Gastroesophageal sphincter (tissue), 4 donors: ENCODE measurements around the gene TMEM123. TPM values are rescaled to one million over a fixed set of nuclear protein-coding genes. Genes with fewer than 3 reads are reported as not detected.

Source experiments
- ATAC-seq: fragments of 150-250 bp; one replicate; pipeline ENCODE4 v1.9.1; 2016; ENCODE audit warnings: mild to moderate bottlenecking, moderate library complexity
- H3K27ac ChIP-seq, 4 donors: fragments of 200-600 bp; sonication (generic) in 3 of 4; 1 replicate in 3 of 4; 2 replicates in 1 of 4; pipeline ENCODE4 v1.5.1; 2016 to 2019
- H3K27me3 ChIP-seq: fragments of 200-600 bp; sonication (generic); one replicate; pipeline ENCODE4 v1.5.1; 2019
- H3K36me3 ChIP-seq, 2 donors: fragments of 200-600 bp; sonication (generic); one replicate each; pipeline ENCODE4 v1.5.1; 2019; ENCODE audit warnings: control low read depth in 1 of 2
- H3K4me1 ChIP-seq, 3 donors: fragments of 200-600 bp; sonication (generic); 1 replicate in 2 of 3; 2 replicates in 1 of 3; pipeline ENCODE4 v1.5.1; 2016 to 2019; ENCODE audit warnings: control low read depth in 2 of 3
- H3K4me3 ChIP-seq, 2 donors: fragments of 200-600 bp; sonication (generic); one replicate each; pipeline ENCODE4 v1.5.1; 2019; ENCODE audit warnings: mild to moderate bottlenecking in 1 of 2, moderate library complexity in 1 of 2
- H3K9me3 ChIP-seq, 3 donors: fragments of 200-600 bp; sonication (generic); one replicate each; pipeline ENCODE4 v1.5.1; 2017 to 2019; ENCODE audit warnings: control low read depth in 2 of 3
- CTCF ChIP-seq, 4 experiments: fragments of 200-600 bp in 2 of 4; fragments of 450-650 bp in 2 of 4; sonication (generic) in 1 of 4; IDR thresholded peaks; one replicate each; pipeline ENCODE4 v1.5.1; 2017 to 2019; ENCODE audit warnings: antibody characterized with exemption in 4 of 4, mild to moderate bottlenecking in 2 of 4, moderate library complexity in 2 of 4
- EP300 ChIP-seq: sonication (generic); formaldehyde crosslinking; IDR thresholded peaks from one replicate; pipeline ENCODE4 v1.6.1; 2017; ENCODE audit warnings: antibody characterized with exemption, mild to moderate bottlenecking
- POLR2A ChIP-seq, 2 donors: fragments of 450-650 bp; IDR thresholded peaks; one replicate each; pipeline ENCODE4 v1.6.1; 2017; ENCODE audit warnings: antibody characterized with exemption in 2 of 2, mild to moderate bottlenecking in 2 of 2, moderate library complexity in 1 of 2
- POLR2AphosphoS5 ChIP-seq: sonication (generic); formaldehyde crosslinking; IDR thresholded peaks from one replicate; pipeline ENCODE4 v1.6.1; 2017; ENCODE audit warnings: antibody characterized with exemption
- WGBS, 2 donors: methylation state at CpG; one replicate each; pipeline ENCODE4 v1.1.5; 2018; ENCODE audit warnings: low coverage in 1 of 2; 5-methylcytosine and 5-hydroxymethylcytosine counted together
- total RNA-seq, 4 donors: library from RNA; depleted of rRNA; stranded (reverse); fragments of >200 nt; gene quantifications; one replicate each; pipeline ENCODE4 v1.1.0, GENCODE V29; 2016

Gene TMEM123
- total RNA-seq, 4 donors from 2014 or later = 87.6 to 141 (median 101) TPM

GRCh38 chr11:102400603-102401002 lies 52.0 kb downstream of the TMEM123 start:
- TF ChIP-seq POLR2AphosphoS5 = no peak
- TF ChIP-seq POLR2A (IDR thresholded peaks at IDR 0.05) = no peak
- no peak for TF ChIP-seq CTCF (IDR thresholded peaks at IDR 0.05)
- no peak for TF ChIP-seq EP300
- H3K4me3 ChIP-seq = no peak overlapping the region
- peaks cover 0 to 64% of the 10 kb centered on the region in 2 donors for H3K36me3 ChIP-seq
- H3K9me3 ChIP-seq = no peaks in the 10 kb centered on the region
- 89 to 95% methylated on average over 2 to 4 of the region's 5 CpGs for WGBS, 2 donors
- H3K27ac ChIP-seq = no peak overlapping the region
- no peak for ATAC-seq
- peaks cover 0 to 24% (median 3%) of the 10 kb centered on the region in 3 donors for H3K4me1 ChIP-seq
- H3K27me3 ChIP-seq = no peaks in the 10 kb centered on the region

- Histone ChIP-seq H3K36me3 (peaks cover 0 to 70% of the 10 kb centered on the region in 2 donors), H3K9me3 (no peaks in the 10 kb centered on the region), H3K27me3 (no peaks in the 10 kb centered on the region), H3K4me1 (peaks cover 0 to 25% (median 3%) of the 10 kb centered on the region in 3 donors), H3K4me3 (no peak overlapping the region), H3K27ac (no peak overlapping the region)
- TF ChIP-seq POLR2A (IDR thresholded peaks at IDR 0.05) (no peak), EP300 (no peak), POLR2AphosphoS5 (no peak), CTCF (IDR thresholded peaks at IDR 0.05) (no peak)
- ATAC-seq = no peak
- WGBS, 2 donors = 75 to 92% methylated on average over 2 of the region's 2 CpGs
Measured at GRCh38 chr11:102399189-102399588, 53.4 kb downstream of the TMEM123 start.

- no peak overlapping the region for H3K4me3 ChIP-seq
- H3K4me1 ChIP-seq = peaks cover 0 to 25% (median 3%) of the 10 kb centered on the region in 3 donors
- TF ChIP-seq POLR2A (IDR thresholded peaks at IDR 0.05) (no peak), EP300 (no peak), POLR2AphosphoS5 (no peak), CTCF (IDR thresholded peaks at IDR 0.05) (no peak)
- H3K27me3 ChIP-seq = no peaks in the 10 kb centered on the region
- WGBS, 2 donors = 82 to 96% methylated on average over 2 of the region's 2 CpGs
- no peaks in the 10 kb centered on the region for H3K9me3 ChIP-seq
- no peak for ATAC-seq
- peaks cover 0 to 70% of the 10 kb centered on the region in 2 donors for H3K36me3 ChIP-seq
- H3K27ac ChIP-seq = no peak overlapping the region
Measured at GRCh38 chr11:102398297-102398696, 54.3 kb downstream of the TMEM123 start.

- Histone ChIP-seq H3K9me3 (no peaks in the 10 kb centered on the region), H3K36me3 (peaks cover 0 to 76% of the 10 kb centered on the region in 2 donors), H3K4me3 (no peak overlapping the region), H3K4me1 (peaks cover 0 to 25% (median 3%) of the 10 kb centered on the region in 3 donors), H3K27me3 (no peaks in the 10 kb centered on the region), H3K27ac (peak overlapping the region in 1 of 4 donors; percentile 2)
- ATAC-seq = no peak
- TF ChIP-seq POLR2AphosphoS5 (no peak), POLR2A (IDR thresholded peaks at IDR 0.05) (no peak), EP300 (no peak), CTCF (IDR thresholded peaks at IDR 0.05) (no peak)
- WGBS, 2 donors = 86 to 88% methylated on average over 4 of the region's 4 CpGs
Measured at GRCh38 chr11:102396708-102397563, 55.6 kb downstream of the TMEM123 start.
